H1 (cell line): ENCODE results near the gene NOTCH2. TPM values are rescaled to one million over a fixed set of nuclear protein-coding genes. Genes with fewer than 3 reads are reported as not detected.

Experiments
- CHD1 ChIP-seq: IDR thresholded peaks from 2 replicates; pipeline ENCODE4 v1.6.1; 2012; ENCODE audit warnings: low read depth, low read length, improper control_type of control experiment
- CHD2 ChIP-seq: IDR thresholded peaks from 2 replicates; pipeline ENCODE4 v1.6.1; 2012; ENCODE audit warnings: low read length, improper control_type of control experiment
- CREB1 ChIP-seq: IDR thresholded peaks from 2 replicates; pipeline ENCODE4 v1.6.1; 2012; ENCODE audit warnings: inconsistent platforms
- JUND ChIP-seq: IDR thresholded peaks from 2 replicates; pipeline ENCODE4 v1.6.1; 2011; ENCODE audit warnings: mild to moderate bottlenecking, improper control_type of control experiment, low read length
- NRF1 ChIP-seq: IDR thresholded peaks from 2 replicates; pipeline ENCODE4 v1.6.1; 2011; ENCODE audit warnings: mild to moderate bottlenecking, low read depth, low read length, improper control_type of control experiment
- RFX5 ChIP-seq: IDR thresholded peaks from 2 replicates; pipeline ENCODE4 v1.6.1; 2011; ENCODE audit warnings: low read depth, low read length, improper control_type of control experiment, borderline replicate concordance
- SP4 ChIP-seq: IDR thresholded peaks from 2 replicates; pipeline ENCODE4 v1.6.1; 2012; ENCODE audit warnings: low read length, inconsistent platforms
- TBP ChIP-seq: IDR thresholded peaks from 2 replicates; pipeline ENCODE4 v1.6.1; 2011; ENCODE audit warnings: low read depth, low read length, improper control_type of control experiment
- TCF12 ChIP-seq: IDR thresholded peaks from 2 replicates; pipeline ENCODE4 v1.6.1; 2011; ENCODE audit warnings: low read depth, mild to moderate bottlenecking, low read length
- TEAD4 ChIP-seq: IDR thresholded peaks from 2 replicates; pipeline ENCODE4 v1.6.1; 2012; ENCODE audit warnings: low read depth, low read length, inconsistent platforms, mixed read lengths
- ZNF274 ChIP-seq: IDR thresholded peaks from 2 replicates; pipeline ENCODE4 v1.7.0; 2012; ENCODE audit warnings: low read length, borderline replicate concordance; ENCODE audit errors: extremely low read depth
- polyA plus RNA-seq, 7 experiments: library from polyadenylated mRNA; depleted of rRNA in 3 of 7; stranded (reverse) in 5 of 7; unstranded in 2 of 7; fragments of >200 nt in 5 of 7; fragments of 200-250 nt in 2 of 7; gene quantifications; 1 replicate in 5 of 7; 2 replicates in 1 of 7; 4 replicates in 1 of 7; pipeline versions ENCODE4 v1.2.1 to v1.2.3, GENCODE V29; 2011 to 2013; ENCODE audit warnings: missing spikeins in 2 of 7, mixed read lengths in 2 of 7
- total RNA-seq: library from RNA; stranded (reverse); fragmentation: NEBNext Ultra II Directional; extraction: Animal tissue kit (Norgen Biotek cat#: 25700); gene quantifications from 2 replicates; pipeline ENCODE4 v1.2.1, GENCODE V29; 2021
- TF ChIP-seq, protein P1 (sequence below): fragments of 300-600 bp; sonication (generic); IDR thresholded peaks from 2 replicates; pipeline ENCODE4 v1.7.1; 2012; ENCODE audit warnings: low read length, moderate library complexity, mild to moderate bottlenecking, inconsistent platforms; ENCODE audit not compliant: insufficient replicate concordance

Gene NOTCH2
- total and polyA plus RNA-seq, 2 of the 8 experiments (the other 6 are each of a cell fraction or from before 2014, with no cell fraction given) = 17.7 to 63.0 TPM

- TF ChIP-seq, protein P1, sequence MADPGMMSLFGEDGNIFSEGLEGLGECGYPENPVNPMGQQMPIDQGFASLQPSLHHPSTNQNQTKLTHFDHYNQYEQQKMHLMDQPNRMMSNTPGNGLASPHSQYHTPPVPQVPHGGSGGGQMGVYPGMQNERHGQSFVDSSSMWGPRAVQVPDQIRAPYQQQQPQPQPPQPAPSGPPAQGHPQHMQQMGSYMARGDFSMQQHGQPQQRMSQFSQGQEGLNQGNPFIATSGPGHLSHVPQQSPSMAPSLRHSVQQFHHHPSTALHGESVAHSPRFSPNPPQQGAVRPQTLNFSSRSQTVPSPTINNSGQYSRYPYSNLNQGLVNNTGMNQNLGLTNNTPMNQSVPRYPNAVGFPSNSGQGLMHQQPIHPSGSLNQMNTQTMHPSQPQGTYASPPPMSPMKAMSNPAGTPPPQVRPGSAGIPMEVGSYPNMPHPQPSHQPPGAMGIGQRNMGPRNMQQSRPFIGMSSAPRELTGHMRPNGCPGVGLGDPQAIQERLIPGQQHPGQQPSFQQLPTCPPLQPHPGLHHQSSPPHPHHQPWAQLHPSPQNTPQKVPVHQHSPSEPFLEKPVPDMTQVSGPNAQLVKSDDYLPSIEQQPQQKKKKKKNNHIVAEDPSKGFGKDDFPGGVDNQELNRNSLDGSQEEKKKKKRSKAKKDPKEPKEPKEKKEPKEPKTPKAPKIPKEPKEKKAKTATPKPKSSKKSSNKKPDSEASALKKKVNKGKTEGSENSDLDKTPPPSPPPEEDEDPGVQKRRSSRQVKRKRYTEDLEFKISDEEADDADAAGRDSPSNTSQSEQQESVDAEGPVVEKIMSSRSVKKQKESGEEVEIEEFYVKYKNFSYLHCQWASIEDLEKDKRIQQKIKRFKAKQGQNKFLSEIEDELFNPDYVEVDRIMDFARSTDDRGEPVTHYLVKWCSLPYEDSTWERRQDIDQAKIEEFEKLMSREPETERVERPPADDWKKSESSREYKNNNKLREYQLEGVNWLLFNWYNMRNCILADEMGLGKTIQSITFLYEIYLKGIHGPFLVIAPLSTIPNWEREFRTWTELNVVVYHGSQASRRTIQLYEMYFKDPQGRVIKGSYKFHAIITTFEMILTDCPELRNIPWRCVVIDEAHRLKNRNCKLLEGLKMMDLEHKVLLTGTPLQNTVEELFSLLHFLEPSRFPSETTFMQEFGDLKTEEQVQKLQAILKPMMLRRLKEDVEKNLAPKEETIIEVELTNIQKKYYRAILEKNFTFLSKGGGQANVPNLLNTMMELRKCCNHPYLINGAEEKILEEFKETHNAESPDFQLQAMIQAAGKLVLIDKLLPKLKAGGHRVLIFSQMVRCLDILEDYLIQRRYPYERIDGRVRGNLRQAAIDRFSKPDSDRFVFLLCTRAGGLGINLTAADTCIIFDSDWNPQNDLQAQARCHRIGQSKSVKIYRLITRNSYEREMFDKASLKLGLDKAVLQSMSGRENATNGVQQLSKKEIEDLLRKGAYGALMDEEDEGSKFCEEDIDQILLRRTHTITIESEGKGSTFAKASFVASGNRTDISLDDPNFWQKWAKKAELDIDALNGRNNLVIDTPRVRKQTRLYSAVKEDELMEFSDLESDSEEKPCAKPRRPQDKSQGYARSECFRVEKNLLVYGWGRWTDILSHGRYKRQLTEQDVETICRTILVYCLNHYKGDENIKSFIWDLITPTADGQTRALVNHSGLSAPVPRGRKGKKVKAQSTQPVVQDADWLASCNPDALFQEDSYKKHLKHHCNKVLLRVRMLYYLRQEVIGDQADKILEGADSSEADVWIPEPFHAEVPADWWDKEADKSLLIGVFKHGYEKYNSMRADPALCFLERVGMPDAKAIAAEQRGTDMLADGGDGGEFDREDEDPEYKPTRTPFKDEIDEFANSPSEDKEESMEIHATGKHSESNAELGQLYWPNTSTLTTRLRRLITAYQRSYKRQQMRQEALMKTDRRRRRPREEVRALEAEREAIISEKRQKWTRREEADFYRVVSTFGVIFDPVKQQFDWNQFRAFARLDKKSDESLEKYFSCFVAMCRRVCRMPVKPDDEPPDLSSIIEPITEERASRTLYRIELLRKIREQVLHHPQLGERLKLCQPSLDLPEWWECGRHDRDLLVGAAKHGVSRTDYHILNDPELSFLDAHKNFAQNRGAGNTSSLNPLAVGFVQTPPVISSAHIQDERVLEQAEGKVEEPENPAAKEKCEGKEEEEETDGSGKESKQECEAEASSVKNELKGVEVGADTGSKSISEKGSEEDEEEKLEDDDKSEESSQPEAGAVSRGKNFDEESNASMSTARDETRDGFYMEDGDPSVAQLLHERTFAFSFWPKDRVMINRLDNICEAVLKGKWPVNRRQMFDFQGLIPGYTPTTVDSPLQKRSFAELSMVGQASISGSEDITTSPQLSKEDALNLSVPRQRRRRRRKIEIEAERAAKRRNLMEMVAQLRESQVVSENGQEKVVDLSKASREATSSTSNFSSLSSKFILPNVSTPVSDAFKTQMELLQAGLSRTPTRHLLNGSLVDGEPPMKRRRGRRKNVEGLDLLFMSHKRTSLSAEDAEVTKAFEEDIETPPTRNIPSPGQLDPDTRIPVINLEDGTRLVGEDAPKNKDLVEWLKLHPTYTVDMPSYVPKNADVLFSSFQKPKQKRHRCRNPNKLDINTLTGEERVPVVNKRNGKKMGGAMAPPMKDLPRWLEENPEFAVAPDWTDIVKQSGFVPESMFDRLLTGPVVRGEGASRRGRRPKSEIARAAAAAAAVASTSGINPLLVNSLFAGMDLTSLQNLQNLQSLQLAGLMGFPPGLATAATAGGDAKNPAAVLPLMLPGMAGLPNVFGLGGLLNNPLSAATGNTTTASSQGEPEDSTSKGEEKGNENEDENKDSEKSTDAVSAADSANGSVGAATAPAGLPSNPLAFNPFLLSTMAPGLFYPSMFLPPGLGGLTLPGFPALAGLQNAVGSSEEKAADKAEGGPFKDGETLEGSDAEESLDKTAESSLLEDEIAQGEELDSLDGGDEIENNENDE = no peak
- TF ChIP-seq CHD1 (no peak), TCF12 (no peak), CREB1 (no peak), ZNF274 (no peak), CHD2 (no peak), TEAD4 (no peak), RFX5 (no peak), JUND (no peak), TBP (no peak), SP4 (no peak), NRF1 (no peak)
Measured at GRCh38 chr1:119891386-119891785, 178.1 kb downstream of the NOTCH2 start (continued).
